ENCODE measurements around the gene PAPPA. TPM values are rescaled to one million over a fixed set of nuclear protein-coding genes. Genes with fewer than 3 reads are reported as not detected.

PAPPA gene
- polyA plus RNA-seq, 1 donor from 2014 or later, result 0.41 TPM

- no peaks in the 10 kb centered on the region for H3K79me2 ChIP-seq (replicated peaks; ENCODE audit: insufficient read depth, low read length)
- no peak overlapping the region for H3K27ac ChIP-seq (ENCODE audit: low read length)
- H3K9me2 ChIP-seq (ENCODE audit: insufficient read depth, low read length), result no peaks in the 10 kb centered on the region
- no peak overlapping the region for H3K4me3 ChIP-seq (ENCODE audit: low read length)
- no peak overlapping the region for H3K4me2 ChIP-seq (ENCODE audit: low read length)
- no peak overlapping the region for H3K9ac ChIP-seq (ENCODE audit: low read length)
- H2AFZ ChIP-seq (ENCODE audit: low read depth, low read length), result no peak overlapping the region
- TF ChIP-seq POLR2AphosphoS5 (IDR thresholded peaks at IDR 0.05) (no peak), TAF1 (IDR thresholded peaks at IDR 0.05; ENCODE audit: low read depth) (no peak), MXI1 (conservative IDR thresholded peaks at IDR 0.05; ENCODE audit: poor library complexity, severe bottlenecking) (no peak), SMC3 (conservative IDR thresholded peaks at IDR 0.05; ENCODE audit: poor library complexity) (no peak), CTCF (IDR thresholded peaks at IDR 0.05; ENCODE audit: poor library complexity, severe bottlenecking) (no peak), RAD21 (conservative IDR thresholded peaks at IDR 0.05) (no peak), EP300 (conservative IDR thresholded peaks at IDR 0.05; ENCODE audit: poor library complexity, severe bottlenecking) (no peak), EZH2 (IDR thresholded peaks at IDR 0.05; ENCODE audit: borderline replicate concordance, insufficient read depth, low read length, poor library complexity, severe bottlenecking) (no peak), REST (IDR thresholded peaks at IDR 0.05; ENCODE audit: borderline replicate concordance) (no peak)
- H3K27me3 ChIP-seq (ENCODE audit: insufficient read depth, low read depth, low read length), result peaks cover 16% of the 10 kb centered on the region
- no peaks in the 10 kb centered on the region for H3K36me3 ChIP-seq (ENCODE audit: insufficient read depth, low read length)
- no peaks in the 10 kb centered on the region for H3K9me3 ChIP-seq (ENCODE audit: low read length)
- no peaks in the 10 kb centered on the region for H3F3A ChIP-seq (ENCODE audit: insufficient read depth, low read length, poor library complexity, severe bottlenecking)
- no peaks in the 10 kb centered on the region for H4K20me1 ChIP-seq (ENCODE audit: insufficient read depth)
These were observed 182.7 kb downstream of the PAPPA start for GRCh38 chr9:116336133-116336862.

GRCh38 chr9:116337015-116337414, 183.4 kb downstream of the PAPPA start:
- no peak overlapping the region for H2AFZ ChIP-seq (ENCODE audit: low read depth, low read length)
- no peaks in the 10 kb centered on the region for H3K79me2 ChIP-seq (replicated peaks; ENCODE audit: insufficient read depth, low read length)
- no peaks in the 10 kb centered on the region for H4K20me1 ChIP-seq (ENCODE audit: insufficient read depth)
- peaks cover 19% of the 10 kb centered on the region for H3K27me3 ChIP-seq (ENCODE audit: insufficient read depth, low read depth, low read length)
- TF ChIP-seq RAD21 (conservative IDR thresholded peaks at IDR 0.05), result no peak
- no peak for TF ChIP-seq REST (IDR thresholded peaks at IDR 0.05; ENCODE audit: borderline replicate concordance)
- no peak for TF ChIP-seq SMC3 (conservative IDR thresholded peaks at IDR 0.05; ENCODE audit: poor library complexity)
- no peak for TF ChIP-seq MXI1 (conservative IDR thresholded peaks at IDR 0.05; ENCODE audit: poor library complexity, severe bottlenecking)
- no peak for TF ChIP-seq TAF1 (IDR thresholded peaks at IDR 0.05; ENCODE audit: low read depth)
- TF ChIP-seq CTCF (IDR thresholded peaks at IDR 0.05; ENCODE audit: poor library complexity, severe bottlenecking), result no peak
- no peak for TF ChIP-seq EZH2 (IDR thresholded peaks at IDR 0.05; ENCODE audit: borderline replicate concordance, insufficient read depth, low read length, poor library complexity, severe bottlenecking)
- no peaks in the 10 kb centered on the region for H3K36me3 ChIP-seq (ENCODE audit: insufficient read depth, low read length)
- no peaks in the 10 kb centered on the region for H3F3A ChIP-seq (ENCODE audit: insufficient read depth, low read length, poor library complexity, severe bottlenecking)
- H3K9ac ChIP-seq (ENCODE audit: low read length), result no peak overlapping the region
- no peak overlapping the region for H3K27ac ChIP-seq (ENCODE audit: low read length)
- H3K9me2 ChIP-seq (ENCODE audit: insufficient read depth, low read length), result no peaks in the 10 kb centered on the region
- no peak overlapping the region for H3K4me2 ChIP-seq (ENCODE audit: low read length)
- no peak overlapping the region for H3K4me3 ChIP-seq (ENCODE audit: low read length)
- H3K9me3 ChIP-seq (ENCODE audit: low read length), result no peaks in the 10 kb centered on the region
